BLaER1 (cell line): ENCODE data around the gene CBR4.

Experiments
- H3K27ac ChIP-seq: shearing (Covaris generic); formaldehyde crosslinking; 2 replicates; pipeline ENCODE4 v1.8.1; 2022
- H3K27me3 ChIP-seq: shearing (Covaris generic); formaldehyde crosslinking; 2 replicates; pipeline ENCODE4 v1.8.1; 2022
- H3K36me3 ChIP-seq: shearing (Covaris generic); formaldehyde crosslinking; 2 replicates; pipeline ENCODE4 v1.8.1; 2022
- H3K4me1 ChIP-seq: shearing (Covaris generic); formaldehyde crosslinking; 2 replicates; pipeline ENCODE4 v1.8.1; 2022
- H3K4me2 ChIP-seq: shearing (Covaris generic); formaldehyde crosslinking; 2 replicates; pipeline ENCODE4 v1.8.1; 2022
- H3K4me3 ChIP-seq: shearing (Covaris generic); formaldehyde crosslinking; 2 replicates; pipeline ENCODE4 v1.8.1; 2022
- H3K9ac ChIP-seq: shearing (Covaris generic); formaldehyde crosslinking; 2 replicates; pipeline ENCODE4 v1.8.1; 2022
- H3K9me3 ChIP-seq: shearing (Covaris generic); formaldehyde crosslinking; 2 replicates; pipeline ENCODE4 v1.8.1; 2022
- H4K20me1 ChIP-seq: shearing (Covaris generic); formaldehyde crosslinking; 2 replicates; pipeline ENCODE4 v1.8.1; 2022
- Cebpa-rat ChIP-seq: shearing (Covaris generic); IDR thresholded peaks from 2 replicates; pipeline ENCODE4 v1.8.1; 2022

The CBR4 gene

DNA sequence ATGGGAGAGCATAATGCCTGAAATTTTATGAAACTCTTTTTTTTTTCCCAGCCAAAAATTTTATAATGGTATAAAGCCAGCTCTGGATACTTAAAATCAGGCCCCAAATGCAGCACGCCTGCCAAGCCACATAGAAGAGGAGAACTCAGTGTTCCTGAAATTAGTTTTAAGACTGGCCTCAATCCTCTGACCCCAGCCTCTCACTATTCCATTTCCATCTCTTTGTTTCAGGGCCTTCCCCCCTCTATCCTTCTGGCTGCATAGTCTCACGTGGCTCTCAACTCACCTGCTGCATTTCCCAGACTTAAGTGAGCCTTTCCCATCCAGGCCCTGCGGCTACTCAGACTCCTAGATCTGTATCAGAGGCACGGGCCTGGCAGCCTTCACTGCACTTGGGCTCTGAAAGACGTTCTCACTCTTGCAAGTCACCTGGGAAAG is 5.2 kb upstream of the CBR4 start:
- TF ChIP-seq Cebpa-rat: no peak
- no peaks in the 10 kb centered on the region for H3K9me3 ChIP-seq
- H3K4me2 ChIP-seq: no peak overlapping the region
- H3K27ac ChIP-seq: no peak overlapping the region
- H4K20me1 ChIP-seq: no peaks in the 10 kb centered on the region
- no peak overlapping the region for H3K4me3 ChIP-seq
- H3K36me3 ChIP-seq: no peaks in the 10 kb centered on the region
- H3K27me3 ChIP-seq: no peaks in the 10 kb centered on the region
- H3K4me1 ChIP-seq: peaks cover 5% of the 10 kb centered on the region
- no peak overlapping the region for H3K9ac ChIP-seq

DNA sequence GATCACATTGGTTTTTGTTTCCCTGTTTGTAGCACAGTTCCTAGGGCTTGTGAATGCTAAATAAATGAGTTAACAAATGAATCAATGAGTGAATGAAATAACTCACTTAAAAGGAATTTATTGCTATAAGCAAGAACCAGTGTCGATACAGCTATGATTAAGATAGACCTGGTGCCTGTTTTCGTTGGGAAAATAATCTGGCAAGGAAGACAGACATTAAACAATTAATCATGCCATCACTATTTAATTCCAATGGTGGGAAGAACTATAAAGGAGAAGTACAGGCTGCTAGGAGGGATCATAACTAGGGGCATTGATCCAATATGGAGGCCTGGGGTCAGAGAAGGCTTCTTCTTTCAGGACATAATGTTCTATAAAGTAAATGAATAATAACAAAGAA is 4.5 kb upstream of the CBR4 start:
- Histone ChIP-seq H4K20me1 (no peaks in the 10 kb centered on the region), H3K4me1 (peaks cover 5% of the 10 kb centered on the region), H3K4me2 (no peak overlapping the region), H3K36me3 (no peaks in the 10 kb centered on the region), H3K27ac (no peak overlapping the region), H3K4me3 (no peak overlapping the region), H3K9me3 (no peaks in the 10 kb centered on the region), H3K9ac (no peak overlapping the region), H3K27me3 (no peaks in the 10 kb centered on the region)
- no peak for TF ChIP-seq Cebpa-rat

DNA sequence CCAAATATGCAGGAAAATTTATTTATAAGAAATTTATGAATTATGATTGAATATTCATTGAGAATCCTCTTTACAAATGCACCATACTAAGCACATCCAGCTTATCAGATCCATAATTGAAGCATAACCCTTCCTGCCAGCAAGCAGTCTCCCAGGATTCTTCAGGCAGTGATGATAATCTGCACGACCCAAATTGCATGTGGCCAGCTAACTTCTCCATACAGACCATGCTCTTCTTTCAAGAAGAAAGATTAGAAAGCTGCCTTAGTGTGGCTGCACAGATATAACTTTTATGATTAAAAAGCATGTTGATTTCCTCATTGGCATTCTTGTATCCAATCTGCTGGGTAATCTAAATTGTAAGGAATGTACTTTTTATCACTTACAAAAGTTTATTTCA is 3.3 kb upstream of the CBR4 start:
- peaks cover 12% of the 10 kb centered on the region for H3K4me1 ChIP-seq
- no peak overlapping the region for H3K27ac ChIP-seq
- H3K4me2 ChIP-seq: no peak overlapping the region
- H3K9me3 ChIP-seq: no peaks in the 10 kb centered on the region
- no peak for TF ChIP-seq Cebpa-rat
- H3K36me3 ChIP-seq: no peaks in the 10 kb centered on the region
- no peak overlapping the region for H3K9ac ChIP-seq
- no peaks in the 10 kb centered on the region for H3K27me3 ChIP-seq
- H3K4me3 ChIP-seq: no peak overlapping the region
- no peaks in the 10 kb centered on the region for H4K20me1 ChIP-seq

DNA sequence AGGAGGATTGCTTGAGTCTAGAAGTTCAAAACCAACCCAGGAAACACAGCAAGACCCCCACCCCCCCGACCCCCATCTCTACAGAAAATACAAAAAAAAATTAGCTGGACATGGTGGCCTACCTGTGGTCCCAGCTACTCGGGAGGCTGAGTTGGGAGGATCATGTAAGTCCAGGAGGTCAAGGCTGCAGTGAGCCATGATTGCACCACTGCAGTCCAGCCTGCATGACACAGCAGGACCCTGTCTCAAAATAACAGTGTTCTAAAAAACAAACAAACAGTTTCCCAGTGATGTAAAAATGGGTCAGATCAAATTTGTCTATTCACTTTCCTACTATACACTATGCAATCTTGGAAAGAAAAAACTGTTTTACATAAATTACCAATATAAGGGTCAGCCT is 2.0 kb upstream of the CBR4 start:
- Histone ChIP-seq H3K27ac (no peak overlapping the region), H3K9me3 (no peaks in the 10 kb centered on the region), H3K27me3 (no peaks in the 10 kb centered on the region), H3K9ac (no peak overlapping the region), H3K4me3 (no peak overlapping the region), H3K36me3 (no peaks in the 10 kb centered on the region), H3K4me1 (peaks cover 21% of the 10 kb centered on the region), H4K20me1 (no peaks in the 10 kb centered on the region), H3K4me2 (no peak overlapping the region)
- TF ChIP-seq Cebpa-rat: no peak

DNA sequence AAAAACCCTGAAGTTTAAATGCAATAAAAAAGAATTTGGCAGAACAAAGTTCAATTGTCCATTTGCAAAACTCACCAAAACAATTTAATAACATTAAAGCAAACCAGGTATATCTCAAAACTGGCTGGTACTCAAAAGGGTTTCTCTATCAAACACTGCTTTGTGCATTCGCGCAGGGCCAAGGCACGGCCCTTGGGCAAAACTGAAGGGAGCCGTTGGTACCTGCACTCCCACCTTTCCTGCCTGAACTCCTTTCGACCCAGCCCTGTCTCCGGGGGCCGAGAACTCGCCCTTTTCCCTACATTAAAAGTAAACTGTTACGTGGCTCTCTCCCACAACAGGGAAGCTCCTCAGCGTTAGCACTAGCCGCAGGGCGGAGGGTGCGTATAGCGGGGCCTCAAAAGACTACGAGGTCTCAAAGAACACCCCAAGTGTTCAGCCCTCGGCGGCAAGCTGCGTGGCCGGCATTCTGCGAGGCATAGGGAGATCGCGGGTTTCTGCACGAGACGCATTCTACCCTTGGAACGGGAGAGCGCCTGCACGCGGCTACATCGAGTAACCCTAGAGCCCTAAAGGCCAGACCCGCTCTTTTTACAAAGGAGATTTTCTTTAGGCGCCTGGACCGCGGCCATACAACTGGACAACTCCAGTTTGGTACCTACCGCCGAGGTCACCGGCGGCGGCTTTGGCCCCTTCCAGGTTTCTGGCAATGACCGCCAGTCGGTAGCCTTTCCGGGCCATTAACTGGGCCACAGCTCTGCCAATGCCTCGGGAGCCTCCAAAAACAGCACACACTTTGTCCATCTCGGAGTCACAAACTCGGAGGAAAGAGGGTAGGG is 550 bp downstream of the CBR4 start:
- peak overlapping the region; percentile 88 for H3K9ac ChIP-seq
- no peaks in the 10 kb centered on the region for H3K27me3 ChIP-seq
- H3K36me3 ChIP-seq: peaks cover 1% of the 10 kb centered on the region; the same call in 1 of the 2 replicates
- no peaks in the 10 kb centered on the region for H3K9me3 ChIP-seq
- H3K4me1 ChIP-seq: peaks cover 21% of the 10 kb centered on the region
- peak overlapping the region; percentile 90 for H3K27ac ChIP-seq
- H4K20me1 ChIP-seq: no peaks in the 10 kb centered on the region
- H3K4me3 ChIP-seq: peak overlapping the region; percentile 78
- H3K4me2 ChIP-seq: peak overlapping the region; percentile 97
- TF ChIP-seq Cebpa-rat: no peak

DNA sequence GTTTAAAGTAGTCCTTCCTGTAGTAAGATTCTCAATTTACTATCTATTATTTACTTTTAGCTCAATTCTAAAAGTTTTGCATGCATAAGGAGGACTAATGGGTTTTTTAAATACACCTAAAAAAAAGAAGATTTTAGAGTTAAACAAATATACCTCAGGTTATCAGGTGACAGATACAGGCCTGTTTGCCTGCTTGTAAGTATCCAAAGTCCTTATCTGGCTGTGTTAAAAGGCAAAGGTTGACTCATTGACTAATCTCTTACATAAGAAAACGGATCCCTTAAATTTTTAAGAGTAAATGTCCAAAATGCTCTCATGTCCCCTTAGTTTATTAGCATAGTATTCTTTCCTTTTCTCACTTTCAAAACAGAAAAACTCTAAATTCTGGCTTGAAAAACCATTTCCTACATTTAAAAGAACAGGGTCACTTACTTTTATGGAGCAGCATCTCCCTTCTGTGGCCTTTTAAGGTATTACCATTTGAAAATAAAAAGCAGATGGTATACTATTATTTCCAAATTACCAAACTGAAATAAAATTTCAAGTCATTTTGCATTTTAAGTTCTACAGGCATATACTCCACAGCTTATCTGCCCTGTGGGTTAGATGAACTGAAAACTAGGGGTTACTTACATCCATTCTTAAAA is 4.5 kb downstream of the CBR4 start:
- no peak overlapping the region for H3K4me3 ChIP-seq
- H3K9me3 ChIP-seq: no peaks in the 10 kb centered on the region
- no peaks in the 10 kb centered on the region for H3K27me3 ChIP-seq
- no peak for TF ChIP-seq Cebpa-rat
- peaks cover 37% of the 10 kb centered on the region for H3K36me3 ChIP-seq
- no peak overlapping the region for H3K4me2 ChIP-seq
- H3K27ac ChIP-seq: no peak overlapping the region
- H3K4me1 ChIP-seq: peaks cover 19% of the 10 kb centered on the region
- H4K20me1 ChIP-seq: no peaks in the 10 kb centered on the region
- H3K9ac ChIP-seq: no peak overlapping the region

DNA sequence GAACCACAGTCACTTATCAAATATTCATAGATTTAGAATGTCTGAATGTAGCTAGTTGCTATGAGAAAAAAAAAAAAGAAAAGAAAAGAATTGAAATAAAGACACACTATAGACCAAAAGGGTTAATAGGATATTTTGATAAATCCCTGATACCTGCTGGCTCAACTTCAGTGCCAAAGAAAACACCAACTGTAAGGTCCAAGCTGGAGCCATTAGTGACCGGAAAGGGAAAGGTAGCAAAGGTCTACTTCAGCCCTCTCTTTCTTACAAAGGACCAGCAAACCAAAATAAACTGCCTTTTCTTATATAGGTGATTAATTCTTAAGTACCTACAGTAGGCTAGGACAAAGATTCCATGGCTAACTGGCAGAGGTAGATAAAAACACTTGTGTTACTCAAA is 9.7 kb downstream of the CBR4 start:
- Histone ChIP-seq H3K4me1 (no peaks in the 10 kb centered on the region), H3K9me3 (no peaks in the 10 kb centered on the region), H3K4me3 (no peak overlapping the region), H4K20me1 (no peaks in the 10 kb centered on the region), H3K4me2 (no peak overlapping the region), H3K27me3 (no peaks in the 10 kb centered on the region), H3K36me3 (peaks cover 61% of the 10 kb centered on the region), H3K27ac (no peak overlapping the region), H3K9ac (no peak overlapping the region)
- no peak for TF ChIP-seq Cebpa-rat

DNA sequence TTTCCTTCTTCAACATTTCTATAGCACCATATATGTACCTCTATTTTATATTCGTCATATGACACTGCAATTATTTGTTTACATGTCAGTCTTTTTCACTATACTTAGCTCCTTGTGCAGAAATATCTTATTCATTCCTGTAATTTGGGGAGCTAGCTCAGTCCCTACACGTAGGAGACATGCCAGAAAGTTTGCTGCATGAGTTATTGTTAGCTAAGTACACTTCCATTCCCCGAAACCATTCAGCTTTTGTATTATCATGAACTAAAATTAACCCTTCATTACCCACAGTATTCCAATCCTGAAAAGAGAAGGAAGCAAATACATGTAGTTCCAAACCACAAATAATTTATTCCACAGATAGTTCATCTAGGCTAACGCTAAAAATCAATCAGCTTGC is 10.2 kb downstream of the CBR4 start:
- no peak for TF ChIP-seq Cebpa-rat
- Histone ChIP-seq H3K4me2 (no peak overlapping the region), H3K9ac (no peak overlapping the region), H3K4me1 (no peaks in the 10 kb centered on the region), H3K36me3 (peaks cover 66% of the 10 kb centered on the region), H3K27ac (no peak overlapping the region), H3K9me3 (no peaks in the 10 kb centered on the region), H3K4me3 (no peak overlapping the region), H3K27me3 (no peaks in the 10 kb centered on the region), H4K20me1 (no peaks in the 10 kb centered on the region)

DNA sequence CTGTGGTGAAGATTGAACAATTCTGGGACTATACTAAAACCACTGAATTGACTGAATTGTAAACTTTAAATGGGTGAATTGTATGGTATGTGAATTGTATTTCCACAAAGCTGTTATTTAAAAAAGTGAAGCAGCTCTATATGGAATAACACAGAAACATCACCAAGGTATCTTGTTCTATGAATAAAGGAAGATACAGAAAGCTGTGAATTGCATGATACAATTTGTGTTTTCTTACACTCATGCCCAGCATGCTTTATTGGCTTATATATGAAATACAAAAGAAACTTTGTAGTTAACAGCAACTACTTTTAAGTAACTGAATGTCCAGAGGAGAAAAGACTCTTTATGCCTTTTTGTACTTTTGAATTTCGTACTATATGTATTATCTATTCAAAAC is 11.5 kb downstream of the CBR4 start:
- Histone ChIP-seq H3K27ac (no peak overlapping the region), H3K9me3 (no peaks in the 10 kb centered on the region), H3K9ac (no peak overlapping the region), H3K36me3 (peaks cover 59% of the 10 kb centered on the region), H4K20me1 (no peaks in the 10 kb centered on the region), H3K4me2 (no peak overlapping the region), H3K27me3 (no peaks in the 10 kb centered on the region), H3K4me1 (no peaks in the 10 kb centered on the region), H3K4me3 (no peak overlapping the region)
- TF ChIP-seq Cebpa-rat: no peak

DNA sequence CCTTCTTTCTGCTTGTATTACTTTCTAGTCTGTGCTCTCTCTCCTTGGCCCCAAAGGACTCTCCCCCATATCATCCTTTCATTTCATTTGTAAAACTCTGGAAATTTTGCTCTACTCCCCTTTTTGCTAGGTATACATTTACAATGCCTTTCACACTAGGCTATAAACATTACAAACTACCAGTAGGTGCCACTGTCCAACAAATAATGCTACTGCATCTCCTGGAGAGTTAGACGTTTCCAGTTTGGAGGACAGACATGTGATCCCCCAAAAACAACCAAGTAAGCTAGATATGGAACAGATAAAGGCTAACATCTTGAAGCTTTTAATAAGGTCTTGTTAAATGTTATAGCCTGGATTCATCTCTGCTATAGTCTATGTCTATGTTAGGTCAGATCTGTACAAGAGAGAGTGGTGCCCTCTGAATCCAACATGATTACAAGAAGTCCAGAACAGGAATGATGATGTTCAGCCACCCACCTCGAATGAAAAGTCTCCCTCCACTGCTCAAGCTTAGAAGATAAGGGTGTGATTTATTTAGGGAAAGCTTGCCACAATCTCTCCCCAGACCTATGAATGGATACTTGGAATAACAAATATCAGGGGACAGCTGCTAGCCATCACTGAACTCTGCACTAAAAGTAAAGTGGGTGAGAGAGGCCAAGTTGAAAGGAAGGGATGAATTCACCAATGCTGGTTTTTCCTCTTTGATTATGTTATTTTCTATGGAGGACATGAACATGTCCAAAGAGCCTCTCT is 14.3 kb downstream of the CBR4 start:
- no peak for TF ChIP-seq Cebpa-rat
- Histone ChIP-seq H3K9ac (no peak overlapping the region), H3K9me3 (no peaks in the 10 kb centered on the region), H3K4me2 (no peak overlapping the region), H3K4me1 (no peaks in the 10 kb centered on the region), H3K27ac (no peak overlapping the region), H3K36me3 (peaks cover 33% of the 10 kb centered on the region), H4K20me1 (no peaks in the 10 kb centered on the region), H3K27me3 (no peaks in the 10 kb centered on the region), H3K4me3 (no peak overlapping the region)
